GM21786 (cell line): Measurements from ENCODE around the gene CEP295NL.
"Not testable (repeated sequence)": the region's sequence is repeated elsewhere in the genome, so short reads cannot be mapped to it uniquely, and the experiment has no call there.

Source experiments
- ATAC-seq: cut with Tn5 transposase; IDR thresholded peaks from one replicate; pipeline ENCODE4 v1.9.1; 2021; ENCODE audit not compliant: unreplicated experiment

Gene CEP295NL

GRCh38 chr17:78891406-78892061 lies 11.5 kb downstream of the CEP295NL start:
- no peak for ATAC-seq

GRCh38 chr17:78890498-78890897 lies 12.5 kb downstream of the CEP295NL start:
- ATAC-seq, result no peak

DNA sequence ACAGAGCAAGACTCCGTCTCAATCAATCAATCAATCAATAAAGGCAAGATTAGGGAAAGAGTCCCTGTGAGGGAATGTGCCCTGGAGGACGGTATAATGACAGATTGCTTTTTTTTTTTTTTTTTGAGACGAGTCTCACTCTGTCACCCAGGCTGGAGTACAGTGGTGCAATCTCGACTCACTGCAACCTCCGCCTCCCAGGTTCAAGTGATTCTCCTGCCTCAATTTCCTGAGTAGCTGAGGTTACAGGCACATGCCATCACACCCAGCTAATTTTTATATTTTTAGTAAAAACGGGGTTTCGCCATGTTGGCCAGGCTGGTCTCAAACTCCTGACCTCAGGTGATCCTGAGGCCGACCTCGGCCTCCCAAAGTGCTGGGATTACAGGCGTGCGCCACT lies 12.9 kb downstream of the CEP295NL start:
- ATAC-seq, result not testable (repeated sequence)

DNA sequence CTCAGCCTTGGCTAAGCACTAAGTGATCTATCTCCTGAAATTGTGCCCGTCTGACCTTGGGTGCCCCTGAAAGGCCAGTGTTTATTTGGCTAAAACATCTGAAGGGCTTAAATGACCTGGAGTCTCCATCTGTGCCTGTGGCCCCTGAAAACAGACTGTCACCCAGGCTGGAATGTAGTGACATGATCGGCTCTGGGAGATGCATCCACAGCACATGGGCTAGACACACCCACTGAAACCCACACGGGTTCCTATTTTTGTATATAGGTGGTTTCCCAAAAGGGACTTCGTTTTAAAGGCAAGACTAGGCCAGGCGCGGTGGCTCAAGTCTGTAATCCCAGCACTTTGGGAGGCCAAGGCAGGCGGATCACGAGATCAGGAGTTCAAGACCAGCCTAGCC lies 13.5 kb downstream of the CEP295NL start:
- ATAC-seq, result no peak

DNA sequence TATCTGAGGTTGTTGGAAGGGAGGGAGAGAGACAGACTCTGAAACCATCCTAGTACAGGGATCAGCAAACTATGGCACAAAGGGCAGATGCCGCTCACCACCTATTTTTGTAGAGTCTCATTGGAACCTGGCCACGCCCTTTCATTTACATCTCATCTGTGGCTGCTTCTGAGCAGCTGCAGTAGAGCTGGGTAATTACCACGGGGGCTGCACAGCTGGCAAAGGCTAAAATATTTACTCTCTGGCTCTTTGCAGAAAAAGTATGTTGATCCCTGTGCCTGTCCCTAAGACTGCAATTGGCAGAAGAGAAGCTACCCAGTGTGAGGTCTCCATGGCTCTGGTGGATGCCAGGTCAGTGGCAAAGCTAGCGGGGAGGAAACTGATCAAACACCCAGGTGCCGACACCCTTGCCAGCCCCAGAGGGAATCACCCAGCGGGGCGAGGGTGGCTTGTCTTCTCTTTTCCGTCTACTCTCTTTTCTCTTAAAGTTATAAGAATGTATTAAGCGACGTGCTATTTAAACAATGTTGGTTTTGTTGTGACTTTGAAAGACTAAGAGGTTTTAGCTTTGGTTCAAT lies 14.0 kb downstream of the CEP295NL start:
- ATAC-seq, result no peak

- ATAC-seq, result no peak
These were observed 16.0 kb downstream of the CEP295NL start for GRCh38 chr17:78886954-78887353.

DNA sequence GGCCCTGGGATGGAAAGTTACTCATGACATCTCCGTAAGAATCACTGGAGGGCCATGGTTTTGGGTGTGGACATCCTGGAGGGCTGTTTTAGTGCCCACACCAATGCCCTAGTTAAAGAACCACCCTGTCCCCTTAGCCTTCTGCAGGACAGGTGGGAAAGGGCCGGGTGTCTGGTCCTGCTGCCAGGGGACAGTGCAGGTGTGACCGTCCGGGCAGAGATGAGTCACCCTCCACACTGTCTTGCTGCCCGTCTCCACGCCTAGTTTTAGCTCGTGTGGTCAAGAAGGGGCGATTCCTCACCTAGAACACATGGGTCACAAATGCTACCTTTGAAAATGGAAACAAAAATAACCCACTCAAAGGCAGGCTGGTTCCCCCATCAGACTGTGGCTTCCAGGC lies 17.0 kb downstream of the CEP295NL start:
- ATAC-seq, result no peak

- no peak for ATAC-seq
These were observed 17.9 kb downstream of the CEP295NL start for GRCh38 chr17:78884876-78885667.

DNA sequence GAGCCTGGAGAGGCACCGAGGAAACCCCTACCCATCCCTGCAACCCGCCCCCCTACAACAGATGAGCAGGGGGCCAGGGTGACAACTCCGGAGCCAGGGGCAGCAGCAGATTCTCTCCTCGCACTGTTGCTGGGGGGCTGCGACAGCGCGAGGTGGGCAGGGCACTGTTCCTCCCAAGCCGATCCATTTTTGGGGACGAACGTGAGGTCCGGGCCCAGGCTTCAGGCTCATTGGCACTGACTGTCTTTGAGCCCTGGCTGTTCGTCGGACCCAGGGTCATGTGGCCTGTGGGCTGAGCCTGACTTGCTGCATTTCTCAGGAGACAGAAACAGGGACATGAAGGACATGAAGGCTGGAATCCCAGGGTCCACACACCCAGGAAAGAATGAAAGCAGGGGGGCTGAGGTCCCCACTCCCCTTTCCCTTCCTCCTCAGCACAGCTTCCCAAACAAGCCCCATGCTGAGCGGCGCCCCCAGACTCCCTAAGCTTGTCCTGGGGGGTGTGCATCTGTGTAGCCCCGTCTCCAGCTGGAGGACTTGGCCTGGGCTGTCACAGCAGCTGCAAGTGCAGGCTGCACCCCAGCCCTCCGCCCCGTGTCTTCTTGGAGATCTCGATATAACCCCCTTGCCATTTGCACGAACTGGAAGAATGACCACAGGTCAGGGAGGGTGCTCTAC lies 18.7 kb downstream of the CEP295NL start:
- ATAC-seq, result no peak

DNA sequence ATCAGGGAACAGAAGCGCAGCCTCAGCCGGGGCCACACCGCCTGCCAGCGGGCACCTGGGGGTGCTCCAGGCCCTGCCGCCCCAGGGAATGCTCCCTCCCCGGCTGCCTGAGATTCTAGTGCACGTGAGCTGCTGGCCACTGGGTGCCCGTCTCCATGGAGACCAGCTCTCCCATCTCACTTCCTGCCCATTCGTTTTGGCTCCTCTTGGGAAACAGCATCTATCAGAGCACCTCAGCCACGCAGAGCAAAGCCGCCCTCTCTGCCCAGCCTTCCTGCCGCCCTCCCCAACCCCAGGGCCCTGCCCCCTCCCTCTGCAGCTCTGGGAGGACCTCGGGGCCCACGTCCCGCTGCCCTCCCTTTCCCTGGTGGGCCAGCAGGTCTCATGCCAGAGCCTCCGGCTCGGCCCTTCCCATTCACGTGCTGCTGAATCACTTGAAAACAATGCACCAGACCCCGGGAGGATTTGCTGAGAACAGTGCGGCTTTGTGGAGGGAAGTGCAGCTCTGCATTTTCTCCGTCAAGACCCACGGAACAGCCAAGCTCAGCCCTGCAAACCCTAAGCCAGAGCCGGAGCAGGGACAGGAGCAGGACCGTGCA lies 19.4 kb downstream of the CEP295NL start:
- no peak for ATAC-seq

- ATAC-seq, result no peak
These were observed 19.9 kb downstream of the CEP295NL start for GRCh38 chr17:78883089-78883532.

DNA sequence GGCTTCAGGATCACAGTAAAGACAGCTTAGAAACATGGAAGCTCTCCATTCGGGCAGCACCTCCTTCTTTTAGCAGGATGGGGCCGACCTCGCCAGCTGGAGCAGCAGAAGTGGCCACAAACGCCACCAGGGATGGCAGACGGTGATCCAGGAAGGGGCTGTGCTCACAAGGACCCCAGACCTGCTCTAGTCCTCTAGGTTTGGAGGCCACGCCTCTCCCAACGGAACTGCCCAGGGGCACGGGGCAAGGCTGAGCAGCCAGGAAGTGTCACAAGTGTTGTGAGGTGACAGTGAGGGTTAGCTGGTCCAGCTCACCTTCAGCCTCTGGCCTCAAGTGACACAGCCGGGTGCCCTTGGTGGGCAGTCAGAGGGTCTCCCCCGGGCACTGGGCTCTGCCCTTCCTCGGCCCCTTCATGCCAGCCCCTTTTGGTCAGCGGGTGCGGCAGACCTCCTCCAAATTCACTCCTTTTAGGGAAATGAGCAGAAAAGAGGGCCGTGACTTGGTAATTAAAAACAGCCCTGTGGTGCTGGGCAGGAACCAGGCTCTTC lies 20.4 kb downstream of the CEP295NL start:
- ATAC-seq, result no peak

DNA sequence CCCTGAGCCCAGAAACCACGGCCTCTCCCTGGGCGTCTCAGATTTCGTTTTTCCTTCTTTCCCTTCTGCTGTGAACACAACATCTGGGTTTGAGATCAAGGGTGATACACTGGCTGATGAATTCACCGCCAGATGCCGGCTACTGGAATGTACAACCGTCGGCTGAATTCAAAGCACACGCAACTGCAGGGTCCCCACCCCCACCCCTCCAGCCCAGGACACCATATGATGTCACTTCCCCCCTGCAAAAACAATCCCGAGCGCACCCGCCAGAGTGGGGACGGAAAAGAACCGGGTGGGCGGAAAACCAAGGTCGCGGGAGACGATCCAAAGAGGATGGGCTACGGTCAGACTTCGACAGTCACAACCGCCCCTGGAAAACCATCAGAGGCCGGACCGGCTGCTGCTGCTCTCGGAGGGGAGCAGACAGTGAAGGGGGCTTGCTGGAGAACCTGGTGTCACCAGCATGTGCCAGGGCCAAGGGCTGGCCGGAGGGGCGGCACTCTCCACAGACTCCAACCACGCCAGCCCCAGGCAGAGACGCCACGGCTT lies 23.3 kb downstream of the CEP295NL start:
- ATAC-seq, result no peak

- ATAC-seq, result no peak
These were observed 24.0 kb downstream of the CEP295NL start for GRCh38 chr17:78878871-78879527.

DNA sequence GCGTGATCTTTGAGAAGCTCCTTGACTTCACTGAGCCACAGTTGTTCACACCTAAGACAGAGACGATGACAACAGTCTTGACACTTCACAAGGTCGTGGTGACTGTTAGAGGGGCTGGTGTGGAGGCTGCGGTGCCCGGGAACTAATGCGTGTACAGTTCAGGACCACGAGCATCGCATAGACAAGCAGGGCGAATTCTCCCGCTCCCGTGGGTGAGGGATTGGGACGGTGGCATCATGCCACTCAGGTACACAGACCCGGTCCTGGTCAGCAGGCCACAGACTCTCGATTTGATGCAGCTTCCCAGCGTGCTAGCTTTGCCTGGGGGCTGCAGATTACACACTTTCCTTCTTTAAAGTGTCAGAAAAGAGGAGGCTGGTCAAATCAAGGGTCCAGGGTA lies 24.7 kb downstream of the CEP295NL start:
- no peak for ATAC-seq

- not testable (repeated sequence) for ATAC-seq
These were observed 26.0 kb downstream of the CEP295NL start for GRCh38 chr17:78876954-78877517.

GRCh38 chr17:78876094-78876597 lies 26.9 kb downstream of the CEP295NL start:
- no peak for ATAC-seq

GRCh38 chr17:78875363-78876093 lies 27.5 kb downstream of the CEP295NL start:
- ATAC-seq, result no peak
